Measurements from ENCODE around the gene SORBS2. TPM values are rescaled to one million over a fixed set of nuclear protein-coding genes. Genes with fewer than 3 reads are reported as not detected.

SORBS2 gene
- total and polyA plus RNA-seq, 2 of the 4 experiments (the other 2 are of a cell fraction): 0.18 TPM; not detected in 1

DNA sequence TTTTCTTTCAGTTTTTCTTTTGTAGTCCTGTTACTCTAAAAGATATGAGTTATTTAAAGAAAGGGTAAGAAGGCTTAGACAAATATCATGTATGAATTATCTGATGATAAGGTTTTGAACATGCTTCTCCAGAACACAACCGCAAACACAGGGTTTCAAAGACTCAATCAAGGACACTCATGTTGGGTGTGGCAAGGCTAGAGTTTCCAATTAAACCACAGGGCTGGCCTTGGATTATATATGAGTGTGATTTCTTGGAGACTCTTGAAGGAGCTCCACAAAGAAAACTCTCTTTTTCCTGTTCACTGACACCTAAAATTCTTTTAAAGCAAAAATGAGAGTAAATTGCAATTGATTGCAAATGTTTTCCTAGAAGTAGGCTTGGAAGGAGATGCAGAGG, 166.6 kb downstream of the SORBS2 start:
- no peak overlapping the region for H3K14ac ChIP-seq (replicated peaks; ENCODE audit: low read depth, low read length)
- H2AK5ac ChIP-seq (ENCODE audit: low read depth, low read length): no peak overlapping the region
- no peak overlapping the region for H4K91ac ChIP-seq (ENCODE audit: insufficient read depth, low read depth, low read length)
- H2BK5ac ChIP-seq (ENCODE audit: low read depth, low read length, poor library complexity, severe bottlenecking): no peak overlapping the region
- DNase-seq (no peak), ATAC-seq (ENCODE audit: low read depth) (no peak)
- H2AK9ac ChIP-seq (replicated peaks; ENCODE audit: low read depth, low read length, poor library complexity): no peak overlapping the region
- H2AFZ ChIP-seq (replicated peaks; ENCODE audit: low read length, poor library complexity): no peak overlapping the region
- ChIA-PET CTCF (no interaction called here), POLR2A (ENCODE audit: unreplicated experiment) (no interaction called here)
- H4K5ac ChIP-seq (ENCODE audit: low read depth, low read length): no peak overlapping the region
- H3K18ac ChIP-seq (ENCODE audit: low read depth, low read length): no peak overlapping the region
- no peak overlapping the region for H3K27ac ChIP-seq (ENCODE audit: insufficient read depth, low read length)
- no CpG with 5 or more reads among the region's 1 CpG for WGBS, 2 experiments (ENCODE audit: extremely low coverage in 2 of 2, insufficient read length in 1 of 2)
- H3K27me3 ChIP-seq (ENCODE audit: control insufficient read depth, insufficient read depth, low read length): peaks cover 34% of the 10 kb centered on the region
- H3K4me1 ChIP-seq (ENCODE audit: control insufficient read depth, insufficient read depth, low read length): no peaks in the 10 kb centered on the region
- dilution Hi-C loops (cut with HindIII; ENCODE audit: low sequenced_read_pairs, unreplicated experiment) (no loop called here), intact Hi-C loops (cut with micrococcal nuclease) (no loop called here), in situ Hi-C loops (cut with MboI; ENCODE audit: low sequenced_read_pairs) (no loop called here)
- BruUV-seq (replicated peaks): no TSS peak
- no peaks in the 10 kb centered on the region for H3K79me1 ChIP-seq (ENCODE audit: low read depth in 1 of 2, low read length in 2 of 2)
- H3K9ac ChIP-seq (ENCODE audit: low read depth, low read length): no peak overlapping the region
- H2BK120ac ChIP-seq (ENCODE audit: low read depth, low read length): no peak overlapping the region
- H3K56ac ChIP-seq (ENCODE audit: extremely low read depth, insufficient read depth, low read length): no peak overlapping the region
- H3K9me1 ChIP-seq (ENCODE audit: insufficient read depth, low read length): no peaks in the 10 kb centered on the region
- H3K4me3 ChIP-seq (ENCODE audit: insufficient read depth, low read depth, low read length): no peak overlapping the region
- H3K4ac ChIP-seq (ENCODE audit: low read depth, low read length): no peak overlapping the region
- no peaks in the 10 kb centered on the region for H3K36me3 ChIP-seq (ENCODE audit: control insufficient read depth, insufficient read depth, low read length)
- no peaks in the 10 kb centered on the region for H4K20me1 ChIP-seq (ENCODE audit: insufficient read depth, low read length)
- no peaks in the 10 kb centered on the region for H3K9me3 ChIP-seq (ENCODE audit: control insufficient read depth, insufficient read depth, low read length)
- H2BK20ac ChIP-seq (ENCODE audit: low read depth, low read length): no peak overlapping the region
- H2BK15ac ChIP-seq (ENCODE audit: low read depth, low read length): no peak overlapping the region
- TF ChIP-seq CEBPB (IDR thresholded peaks at IDR 0.05; ENCODE audit: low read depth, low read length): no peak
- TF ChIP-seq MAZ (IDR thresholded peaks at IDR 0.05; ENCODE audit: borderline replicate concordance, low read depth, low read length): no peak
- no peak for TF ChIP-seq RFX5 (IDR thresholded peaks at IDR 0.05; ENCODE audit: low read depth, low read length)
- TF ChIP-seq RAD21 (IDR thresholded peaks at IDR 0.05; ENCODE audit: low read length): no peak
- TF ChIP-seq FOS (IDR thresholded peaks at IDR 0.05; ENCODE audit: low read depth, low read length): no peak
- TF ChIP-seq, protein P1, sequence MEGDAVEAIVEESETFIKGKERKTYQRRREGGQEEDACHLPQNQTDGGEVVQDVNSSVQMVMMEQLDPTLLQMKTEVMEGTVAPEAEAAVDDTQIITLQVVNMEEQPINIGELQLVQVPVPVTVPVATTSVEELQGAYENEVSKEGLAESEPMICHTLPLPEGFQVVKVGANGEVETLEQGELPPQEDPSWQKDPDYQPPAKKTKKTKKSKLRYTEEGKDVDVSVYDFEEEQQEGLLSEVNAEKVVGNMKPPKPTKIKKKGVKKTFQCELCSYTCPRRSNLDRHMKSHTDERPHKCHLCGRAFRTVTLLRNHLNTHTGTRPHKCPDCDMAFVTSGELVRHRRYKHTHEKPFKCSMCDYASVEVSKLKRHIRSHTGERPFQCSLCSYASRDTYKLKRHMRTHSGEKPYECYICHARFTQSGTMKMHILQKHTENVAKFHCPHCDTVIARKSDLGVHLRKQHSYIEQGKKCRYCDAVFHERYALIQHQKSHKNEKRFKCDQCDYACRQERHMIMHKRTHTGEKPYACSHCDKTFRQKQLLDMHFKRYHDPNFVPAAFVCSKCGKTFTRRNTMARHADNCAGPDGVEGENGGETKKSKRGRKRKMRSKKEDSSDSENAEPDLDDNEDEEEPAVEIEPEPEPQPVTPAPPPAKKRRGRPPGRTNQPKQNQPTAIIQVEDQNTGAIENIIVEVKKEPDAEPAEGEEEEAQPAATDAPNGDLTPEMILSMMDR (conservative IDR thresholded peaks at IDR 0.05; ENCODE audit: low read depth, low read length): no peak
- H3K4me2 ChIP-seq (ENCODE audit: low read depth, low read length): no peak overlapping the region
- no peak overlapping the region for H4K8ac ChIP-seq (ENCODE audit: low read depth in 2 of 2, low read length in 2 of 2)
- no peak overlapping the region for H3K23ac ChIP-seq (ENCODE audit: low read depth, low read length)

Data from IMR-90 (cell line).